ENCODE results near the gene SIGLEC5.
"Not testable (repeated sequence)": the region's sequence is repeated elsewhere in the genome, so short reads cannot be mapped to it uniquely, and the experiment has no call there.

SIGLEC5 gene, protein sequence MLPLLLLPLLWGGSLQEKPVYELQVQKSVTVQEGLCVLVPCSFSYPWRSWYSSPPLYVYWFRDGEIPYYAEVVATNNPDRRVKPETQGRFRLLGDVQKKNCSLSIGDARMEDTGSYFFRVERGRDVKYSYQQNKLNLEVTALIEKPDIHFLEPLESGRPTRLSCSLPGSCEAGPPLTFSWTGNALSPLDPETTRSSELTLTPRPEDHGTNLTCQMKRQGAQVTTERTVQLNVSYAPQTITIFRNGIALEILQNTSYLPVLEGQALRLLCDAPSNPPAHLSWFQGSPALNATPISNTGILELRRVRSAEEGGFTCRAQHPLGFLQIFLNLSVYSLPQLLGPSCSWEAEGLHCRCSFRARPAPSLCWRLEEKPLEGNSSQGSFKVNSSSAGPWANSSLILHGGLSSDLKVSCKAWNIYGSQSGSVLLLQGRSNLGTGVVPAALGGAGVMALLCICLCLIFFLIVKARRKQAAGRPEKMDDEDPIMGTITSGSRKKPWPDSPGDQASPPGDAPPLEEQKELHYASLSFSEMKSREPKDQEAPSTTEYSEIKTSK

DNA sequence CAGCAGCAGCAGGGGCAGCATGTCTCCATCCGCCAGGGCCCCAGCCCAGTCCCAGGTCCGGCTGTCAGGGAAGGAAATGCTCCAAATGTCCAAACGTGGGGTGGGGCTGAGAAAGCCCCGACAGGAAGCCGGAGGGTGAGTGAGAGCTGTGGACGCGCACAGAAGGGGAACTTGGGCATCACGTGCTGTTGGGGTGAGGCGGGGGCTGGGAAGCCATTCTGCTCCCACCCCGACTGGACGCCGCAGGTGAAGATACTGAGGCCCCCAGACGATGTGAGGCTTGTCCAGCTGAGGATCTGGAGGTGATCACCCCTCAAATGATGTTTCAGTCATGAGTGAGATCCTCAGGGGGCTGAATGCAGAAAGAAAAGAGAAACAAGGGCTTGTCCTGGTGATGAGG, at the start of gene SIGLEC5:
Gene SIGLEC5 (minus strand): TSS at position 87 of the 400 bp plus-strand sequence. CDS start 66 bp downstream, at position 21.
- not testable (repeated sequence) for DNase-seq (ENCODE audit: low read depth); H3K4me3 ChIP-seq (ENCODE audit: control insufficient read depth, low read depth, low read length)

DNA sequence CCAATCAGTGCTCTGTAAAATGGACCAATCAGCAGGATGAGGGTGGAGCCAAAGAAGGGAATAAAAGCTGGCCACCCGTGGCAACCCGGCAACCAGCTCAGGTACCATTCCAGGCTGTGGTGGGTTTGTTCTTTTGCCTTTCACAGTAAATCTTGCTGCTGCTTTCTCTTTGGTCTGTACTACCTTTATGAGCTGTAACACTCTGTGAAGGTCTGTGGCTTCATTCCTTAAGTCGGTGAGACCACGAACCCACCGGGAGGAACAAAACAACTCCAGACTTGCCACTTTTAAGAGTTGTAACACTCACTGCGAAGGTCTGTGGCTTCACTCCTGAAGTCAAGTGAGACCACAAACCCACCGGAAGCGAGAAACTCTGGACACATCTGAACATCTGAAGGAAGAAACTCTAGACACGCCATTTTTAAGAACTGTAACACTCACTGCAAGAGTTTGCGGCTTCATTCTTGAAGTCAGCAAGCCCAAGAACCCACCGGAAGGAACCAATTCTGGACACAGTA, 46.4 kb upstream of the SIGLEC5 start:
- TF ChIP-seq, protein P1, sequence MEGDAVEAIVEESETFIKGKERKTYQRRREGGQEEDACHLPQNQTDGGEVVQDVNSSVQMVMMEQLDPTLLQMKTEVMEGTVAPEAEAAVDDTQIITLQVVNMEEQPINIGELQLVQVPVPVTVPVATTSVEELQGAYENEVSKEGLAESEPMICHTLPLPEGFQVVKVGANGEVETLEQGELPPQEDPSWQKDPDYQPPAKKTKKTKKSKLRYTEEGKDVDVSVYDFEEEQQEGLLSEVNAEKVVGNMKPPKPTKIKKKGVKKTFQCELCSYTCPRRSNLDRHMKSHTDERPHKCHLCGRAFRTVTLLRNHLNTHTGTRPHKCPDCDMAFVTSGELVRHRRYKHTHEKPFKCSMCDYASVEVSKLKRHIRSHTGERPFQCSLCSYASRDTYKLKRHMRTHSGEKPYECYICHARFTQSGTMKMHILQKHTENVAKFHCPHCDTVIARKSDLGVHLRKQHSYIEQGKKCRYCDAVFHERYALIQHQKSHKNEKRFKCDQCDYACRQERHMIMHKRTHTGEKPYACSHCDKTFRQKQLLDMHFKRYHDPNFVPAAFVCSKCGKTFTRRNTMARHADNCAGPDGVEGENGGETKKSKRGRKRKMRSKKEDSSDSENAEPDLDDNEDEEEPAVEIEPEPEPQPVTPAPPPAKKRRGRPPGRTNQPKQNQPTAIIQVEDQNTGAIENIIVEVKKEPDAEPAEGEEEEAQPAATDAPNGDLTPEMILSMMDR (conservative IDR thresholded peaks at IDR 0.05; ENCODE audit: control insufficient read depth, insufficient read depth, low read depth, low read length) = no peak

DNA sequence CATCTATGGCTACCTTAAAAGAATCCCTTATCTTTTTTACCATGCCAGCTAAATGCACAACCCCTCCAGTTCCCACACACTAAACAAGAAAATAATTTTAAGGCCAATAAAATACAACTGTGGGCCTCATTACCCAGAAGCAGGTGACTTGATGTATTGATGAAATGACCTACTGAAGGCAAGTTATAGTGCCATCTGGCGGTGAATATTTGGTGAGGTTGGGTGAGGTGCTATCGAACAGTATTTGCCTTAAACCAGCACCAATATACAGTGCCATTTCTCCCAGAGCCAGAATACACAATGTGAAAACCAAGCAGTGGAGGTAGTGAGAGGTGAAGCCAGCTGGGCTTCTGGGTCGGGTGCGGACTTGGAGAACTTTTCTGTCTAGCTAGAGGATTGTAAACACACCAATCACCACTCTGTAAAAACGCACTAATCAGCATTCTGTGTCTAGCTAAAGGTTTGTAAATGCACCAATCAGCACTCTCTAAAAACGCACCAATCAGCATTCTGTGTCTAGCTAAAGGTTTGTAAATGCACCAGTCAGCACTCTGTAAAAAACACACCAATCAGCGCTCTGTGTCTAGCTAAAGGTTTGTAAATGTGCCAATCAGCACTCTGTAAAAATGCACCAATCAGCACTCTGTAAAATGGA, 45.8 kb upstream of the SIGLEC5 start:
- not testable (repeated sequence) for H3K4me3 ChIP-seq (ENCODE audit: control insufficient read depth, low read depth, low read length)
- DNase-seq (ENCODE audit: low read depth) = peak; percentile 52
- TF ChIP-seq, protein P1 (conservative IDR thresholded peaks at IDR 0.05; ENCODE audit: control insufficient read depth, insufficient read depth, low read depth, low read length) = peak; percentile 54

More for the DNA sequence above, 46.4 kb upstream of the SIGLEC5 start:
- no peak for DNase-seq (ENCODE audit: low read depth)
- H3K4me3 ChIP-seq (ENCODE audit: control insufficient read depth, low read depth, low read length) = no peak overlapping the region

DNA sequence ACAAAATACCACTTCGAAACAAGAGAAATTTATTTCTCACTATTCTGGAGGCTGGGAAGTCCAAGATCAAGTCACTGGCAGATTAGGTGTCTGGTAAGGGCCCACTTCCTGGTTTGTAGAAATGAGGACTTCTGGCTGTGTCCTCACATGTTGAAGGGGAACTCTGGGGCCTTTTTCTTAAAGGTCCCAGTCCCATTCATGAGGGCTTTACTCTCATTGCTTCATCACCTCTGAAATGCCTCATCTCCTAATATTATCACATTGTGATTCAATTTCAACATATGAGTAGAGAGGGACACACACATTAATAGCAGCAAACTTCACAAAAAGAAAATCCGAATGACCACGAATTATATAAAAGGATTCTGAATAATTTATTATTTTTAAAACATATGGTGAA, 38.0 kb upstream of the SIGLEC5 start:
- H3K4me3 ChIP-seq (ENCODE audit: control insufficient read depth, low read depth, low read length) = no peak overlapping the region
- no peak for DNase-seq (ENCODE audit: low read depth)
- TF ChIP-seq, protein P1 (conservative IDR thresholded peaks at IDR 0.05; ENCODE audit: control insufficient read depth, insufficient read depth, low read depth, low read length) = no peak

DNA sequence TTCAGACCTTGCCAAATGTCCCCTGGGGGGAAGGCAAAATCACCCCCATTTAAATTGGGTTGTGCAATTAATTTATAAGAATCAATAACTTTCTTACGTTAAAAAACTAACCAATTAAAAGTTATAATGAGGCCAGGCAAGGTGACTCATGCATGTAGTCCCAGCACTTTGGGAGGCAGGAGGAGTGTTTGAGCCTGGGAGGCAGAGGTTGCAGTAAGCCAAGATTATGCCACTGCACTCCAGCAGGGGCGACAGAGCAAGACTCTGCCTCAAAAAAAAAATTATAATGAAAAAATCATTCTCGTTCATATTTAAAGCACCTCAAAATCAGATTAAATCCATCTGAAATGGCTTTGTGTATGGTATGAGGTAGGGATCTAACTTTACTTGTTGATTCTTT, 34.8 kb upstream of the SIGLEC5 start:
- peak; percentile 37 for DNase-seq (ENCODE audit: low read depth)
- TF ChIP-seq, protein P1 (conservative IDR thresholded peaks at IDR 0.05; ENCODE audit: control insufficient read depth, insufficient read depth, low read depth, low read length) = peak; percentile 46
- H3K4me3 ChIP-seq (ENCODE audit: control insufficient read depth, low read depth, low read length) = no peak overlapping the region

DNA sequence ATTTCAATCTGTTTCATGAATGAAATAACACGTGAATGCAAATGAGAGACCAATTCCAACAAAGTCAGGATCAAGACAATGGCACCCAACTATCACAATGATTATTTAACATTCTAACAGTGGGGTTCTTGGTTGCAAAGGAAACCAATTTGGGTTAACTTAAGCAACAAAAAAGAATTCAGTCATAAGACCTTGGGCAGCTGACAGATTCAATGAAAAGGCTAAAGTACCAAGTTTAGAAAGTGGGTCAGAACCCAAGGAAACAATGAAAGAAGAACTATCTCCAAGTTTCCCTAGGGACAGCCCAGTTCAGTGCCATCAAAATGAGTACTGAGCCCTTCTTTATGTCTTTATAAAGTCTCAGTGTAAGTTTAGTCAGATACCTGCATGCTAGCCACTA, 33.9 kb upstream of the SIGLEC5 start:
- H3K4me3 ChIP-seq (ENCODE audit: control insufficient read depth, low read depth, low read length) = no peak overlapping the region
- TF ChIP-seq, protein P1 (conservative IDR thresholded peaks at IDR 0.05; ENCODE audit: control insufficient read depth, insufficient read depth, low read depth, low read length) = no peak
- no peak for DNase-seq (ENCODE audit: low read depth)

DNA sequence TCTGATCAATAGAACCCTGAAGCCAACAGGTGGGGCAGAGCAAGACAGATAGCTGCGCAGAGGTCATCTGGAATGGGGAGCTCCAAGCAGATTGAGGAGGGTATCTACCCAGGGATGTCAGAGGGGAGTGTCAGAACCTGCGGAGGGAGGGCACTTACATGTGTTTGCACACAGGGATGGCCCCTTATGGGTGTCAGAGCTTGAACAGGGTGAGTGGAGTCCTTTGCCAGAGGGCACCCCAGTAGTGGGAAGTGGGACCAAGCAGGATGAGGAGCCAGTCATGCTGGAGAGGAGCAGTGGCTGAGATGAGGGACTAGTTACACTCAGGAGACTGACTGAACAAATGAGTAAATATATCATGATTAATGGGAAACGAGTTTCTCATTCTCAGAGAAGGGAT, 33.4 kb upstream of the SIGLEC5 start:
- no peak for DNase-seq (ENCODE audit: low read depth)
- TF ChIP-seq, protein P1 (conservative IDR thresholded peaks at IDR 0.05; ENCODE audit: control insufficient read depth, insufficient read depth, low read depth, low read length) = no peak
- no peak overlapping the region for H3K4me3 ChIP-seq (ENCODE audit: control insufficient read depth, low read depth, low read length)

All from fibroblast of mammary gland (primary cell).